Measurements from ENCODE around the gene CD3G.
"Not testable (repeated sequence)": the region's sequence is repeated elsewhere in the genome, so short reads cannot be mapped to it uniquely, and the experiment has no call there.

CD3G gene

DNA sequence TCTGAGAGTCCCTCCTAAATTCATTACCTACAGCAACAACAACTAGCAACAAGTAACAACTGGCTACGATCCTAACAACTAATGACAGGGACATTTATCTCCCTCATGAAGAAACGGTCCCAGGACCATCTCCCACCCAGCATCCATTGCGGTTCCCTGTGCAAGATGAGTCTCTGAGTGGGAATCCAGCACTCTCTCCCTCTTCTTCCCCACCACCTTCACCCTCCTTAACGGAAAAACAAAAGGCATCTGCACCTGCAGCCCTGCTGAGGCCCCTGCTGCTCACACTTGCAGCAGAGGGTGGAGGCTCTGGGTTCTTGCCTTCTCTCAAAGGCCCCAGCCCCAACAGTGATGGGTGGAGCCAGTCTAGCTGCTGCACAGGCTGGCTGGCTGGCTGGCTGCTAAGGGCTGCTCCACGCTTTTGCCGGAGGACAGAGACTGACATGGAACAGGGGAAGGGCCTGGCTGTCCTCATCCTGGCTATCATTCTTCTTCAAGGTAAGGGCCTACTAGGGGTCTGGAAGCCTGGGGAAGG lies at the start of gene CD3G:
Gene CD3G (plus strand): TSS at position 364 of the 535 bp plus-strand sequence. CDS start 80 bp downstream, at position 444.
- Histone ChIP-seq H3K4me3 (ENCODE audit: low read depth, low read length) (no peak within 1 kb of the TSS), H3K79me2 (ENCODE audit: control insufficient read depth, insufficient read depth, low read length, unreplicated experiment) (no peaks in the 10 kb centered on the region), H3K27me3 (ENCODE audit: insufficient read depth, low read length) (peaks cover 70% of the 10 kb centered on the region), H3K27ac (ENCODE audit: low read depth, low read length) (no peak within 1 kb of the TSS), H3K4me1 (ENCODE audit: control insufficient read depth, insufficient read depth, low read length, unreplicated experiment) (no peaks in the 10 kb centered on the region), H2AFZ (ENCODE audit: low read length, unreplicated experiment) (no peak within 1 kb of the TSS), H3K36me3 (ENCODE audit: insufficient read depth, low read length) (no peaks in the 10 kb centered on the region)

DNA sequence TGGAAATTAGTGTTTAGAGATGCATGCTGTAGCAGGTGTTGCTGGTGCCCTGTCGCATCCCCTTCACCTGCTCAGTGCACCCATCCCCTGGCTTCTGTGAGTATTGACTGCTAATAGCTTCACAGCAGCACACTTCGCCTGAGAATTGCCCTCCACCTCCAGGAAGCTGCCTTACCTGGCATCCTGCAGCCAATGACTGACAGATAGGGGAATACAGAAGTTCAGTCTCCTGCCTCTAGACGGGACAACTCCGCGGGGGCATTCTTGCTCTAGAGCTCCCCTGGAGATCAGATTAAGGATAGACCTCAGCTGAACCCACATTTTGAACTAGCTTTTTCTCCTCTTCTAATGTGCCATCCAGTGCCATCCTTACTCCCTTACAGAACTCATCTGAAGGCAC lies 48.9 kb upstream of the CD3G start:
- no peaks in the 10 kb centered on the region for H3K36me3 ChIP-seq (ENCODE audit: insufficient read depth, low read length)
- H3K4me3 ChIP-seq (ENCODE audit: low read depth, low read length) = no peak overlapping the region
- H3K4me1 ChIP-seq (ENCODE audit: control insufficient read depth, insufficient read depth, low read length, unreplicated experiment) = no peaks in the 10 kb centered on the region
- no peak overlapping the region for H3K27ac ChIP-seq (ENCODE audit: low read depth, low read length)
- H2AFZ ChIP-seq (ENCODE audit: low read length, unreplicated experiment) = no peak overlapping the region
- H3K27me3 ChIP-seq (ENCODE audit: insufficient read depth, low read length) = peaks cover 43% of the 10 kb centered on the region
- H3K79me2 ChIP-seq (ENCODE audit: control insufficient read depth, insufficient read depth, low read length, unreplicated experiment) = no peaks in the 10 kb centered on the region

GRCh38 chr11:118295815-118296454 lies 48.2 kb upstream of the CD3G start:
- Histone ChIP-seq H3K4me1 (ENCODE audit: control insufficient read depth, insufficient read depth, low read length, unreplicated experiment) (no peaks in the 10 kb centered on the region), H3K79me2 (ENCODE audit: control insufficient read depth, insufficient read depth, low read length, unreplicated experiment) (no peaks in the 10 kb centered on the region), H3K27ac (ENCODE audit: low read depth, low read length) (no peak overlapping the region), H3K36me3 (ENCODE audit: insufficient read depth, low read length) (no peaks in the 10 kb centered on the region), H3K27me3 (ENCODE audit: insufficient read depth, low read length) (peaks cover 45% of the 10 kb centered on the region), H2AFZ (ENCODE audit: low read length, unreplicated experiment) (no peak overlapping the region), H3K4me3 (ENCODE audit: low read depth, low read length) (no peak overlapping the region)

DNA sequence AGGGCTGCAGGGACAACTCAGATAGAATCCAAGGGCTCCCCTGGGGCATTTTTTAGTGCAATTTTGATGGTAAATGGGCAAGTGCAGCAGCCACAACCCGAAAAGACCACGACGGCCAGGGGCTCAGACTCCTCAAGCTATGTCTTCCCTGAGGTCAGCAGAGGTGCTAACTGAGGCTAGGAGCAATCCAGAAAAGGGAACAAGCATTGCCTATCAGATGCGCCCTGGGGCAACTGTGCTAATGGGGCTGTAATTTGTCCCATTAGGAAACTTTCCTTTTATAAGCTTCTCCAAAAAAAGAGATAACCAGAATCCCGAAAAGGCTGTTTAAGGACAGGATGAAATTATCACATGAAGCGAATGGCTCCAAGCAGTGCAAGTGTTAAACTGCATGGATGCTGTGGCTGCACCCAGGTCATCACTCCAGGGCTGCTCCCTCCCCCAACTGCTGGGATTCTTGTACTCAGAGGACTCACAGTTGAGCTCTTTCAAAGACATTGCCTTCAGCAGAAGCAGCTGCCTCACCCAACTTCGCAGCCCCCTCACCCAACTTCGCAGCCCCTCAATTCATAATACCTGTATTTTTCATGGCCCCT lies 42.4 kb upstream of the CD3G start:
- Histone ChIP-seq H3K27me3 (ENCODE audit: insufficient read depth, low read length) (peaks cover 73% of the 10 kb centered on the region), H2AFZ (ENCODE audit: low read length, unreplicated experiment) (no peak overlapping the region), H3K4me1 (ENCODE audit: control insufficient read depth, insufficient read depth, low read length, unreplicated experiment) (no peaks in the 10 kb centered on the region), H3K27ac (ENCODE audit: low read depth, low read length) (no peak overlapping the region), H3K36me3 (ENCODE audit: insufficient read depth, low read length) (no peaks in the 10 kb centered on the region), H3K4me3 (ENCODE audit: low read depth, low read length) (no peak overlapping the region), H3K79me2 (ENCODE audit: control insufficient read depth, insufficient read depth, low read length, unreplicated experiment) (no peaks in the 10 kb centered on the region)

DNA sequence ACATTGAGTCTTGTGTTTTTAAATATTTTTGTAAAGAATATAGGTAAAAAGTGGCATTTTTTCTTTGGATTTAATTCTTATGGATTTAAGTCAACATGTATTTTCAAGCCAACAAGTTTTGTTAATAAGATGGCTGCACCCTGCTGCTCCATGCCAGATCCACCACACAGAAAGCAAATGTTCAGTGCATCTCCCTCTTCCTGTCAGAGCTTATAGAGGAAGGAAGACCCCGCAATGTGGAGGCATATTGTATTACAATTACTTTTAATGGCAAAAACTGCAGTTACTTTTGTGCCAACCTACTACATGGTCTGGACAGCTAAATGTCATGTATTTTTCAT lies 39.9 kb upstream of the CD3G start:
- peaks cover 79% of the 10 kb centered on the region for H3K27me3 ChIP-seq (ENCODE audit: insufficient read depth, low read length)
- no peaks in the 10 kb centered on the region for H3K4me1 ChIP-seq (ENCODE audit: control insufficient read depth, insufficient read depth, low read length, unreplicated experiment)
- H3K27ac ChIP-seq (ENCODE audit: low read depth, low read length) = no peak overlapping the region
- H3K36me3 ChIP-seq (ENCODE audit: insufficient read depth, low read length) = no peaks in the 10 kb centered on the region
- H2AFZ ChIP-seq (ENCODE audit: low read length, unreplicated experiment) = no peak overlapping the region
- no peak overlapping the region for H3K4me3 ChIP-seq (ENCODE audit: low read depth, low read length)
- H3K79me2 ChIP-seq (ENCODE audit: control insufficient read depth, insufficient read depth, low read length, unreplicated experiment) = no peaks in the 10 kb centered on the region

DNA sequence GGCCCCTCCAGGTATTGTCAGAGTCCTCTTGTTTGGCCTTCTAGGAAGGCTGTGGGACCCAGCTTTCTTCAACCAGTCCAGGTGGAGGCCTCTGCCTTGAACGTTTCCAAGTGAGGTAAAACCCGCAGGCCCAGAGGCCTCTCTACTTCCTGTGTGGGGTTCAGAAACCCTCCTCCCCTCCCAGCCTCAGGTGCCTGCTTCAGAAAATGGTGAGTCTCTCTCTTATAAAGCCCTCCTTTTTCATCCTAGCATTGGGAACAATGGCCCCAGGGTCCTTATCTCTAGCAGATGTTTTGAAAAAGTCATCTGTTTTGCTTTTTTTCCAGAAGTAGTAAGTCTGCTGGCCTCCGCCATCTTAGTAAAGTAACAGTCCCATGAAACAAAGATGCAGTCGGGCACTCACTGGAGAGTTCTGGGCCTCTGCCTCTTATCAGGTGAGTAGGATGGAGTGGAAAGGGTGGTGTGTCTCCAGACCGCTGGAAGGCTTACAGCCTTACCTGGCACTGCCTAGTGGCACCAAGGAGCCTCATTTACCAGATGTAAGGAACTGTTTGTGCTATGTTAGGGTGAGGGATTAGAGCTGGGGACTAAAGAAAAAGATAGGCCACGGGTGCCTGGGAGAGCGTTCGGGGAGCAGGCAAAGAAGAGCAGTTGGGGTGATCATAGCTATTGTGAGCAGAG lies 39.4 kb upstream of the CD3G start, which contains the start of gene CD3E:
Gene CD3E (plus strand): TSS at position 163 of the 681 bp plus-strand sequence. CDS start 223 bp downstream, at position 386.
- no peak within 1 kb of the TSS for H2AFZ ChIP-seq (ENCODE audit: low read length, unreplicated experiment)
- H3K79me2 ChIP-seq (ENCODE audit: control insufficient read depth, insufficient read depth, low read length, unreplicated experiment) = no peaks in the 10 kb centered on the region
- no peaks in the 10 kb centered on the region for H3K36me3 ChIP-seq (ENCODE audit: insufficient read depth, low read length)
- H3K27ac ChIP-seq (ENCODE audit: low read depth, low read length) = no peak within 1 kb of the TSS
- H3K4me3 ChIP-seq (ENCODE audit: low read depth, low read length) = no peak within 1 kb of the TSS
- peaks cover 77% of the 10 kb centered on the region for H3K27me3 ChIP-seq (ENCODE audit: insufficient read depth, low read length)
- no peaks in the 10 kb centered on the region for H3K4me1 ChIP-seq (ENCODE audit: control insufficient read depth, insufficient read depth, low read length, unreplicated experiment)

DNA sequence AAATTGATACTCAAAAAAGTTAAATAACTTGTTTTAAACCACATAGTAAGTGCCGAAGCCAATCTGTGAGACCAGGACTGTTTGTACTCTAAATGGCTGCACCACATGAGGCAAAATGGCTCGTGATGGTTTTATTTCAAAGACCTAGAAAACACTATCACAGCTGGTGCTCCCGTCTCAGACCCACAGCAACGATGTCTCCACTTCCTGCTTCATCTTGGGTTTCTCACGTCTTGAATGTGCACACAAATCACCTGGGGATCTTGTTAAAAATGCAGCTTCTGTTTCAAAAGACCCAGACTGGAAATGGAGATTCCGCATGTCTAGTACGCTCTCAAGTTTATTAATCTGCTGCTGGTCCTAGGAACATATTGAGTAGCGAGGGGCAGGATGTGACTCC lies 38.4 kb upstream of the CD3G start:
- H3K79me2 ChIP-seq (ENCODE audit: control insufficient read depth, insufficient read depth, low read length, unreplicated experiment) = no peaks in the 10 kb centered on the region
- H3K4me3 ChIP-seq (ENCODE audit: low read depth, low read length) = no peak overlapping the region
- no peak overlapping the region for H2AFZ ChIP-seq (ENCODE audit: low read length, unreplicated experiment)
- no peaks in the 10 kb centered on the region for H3K36me3 ChIP-seq (ENCODE audit: insufficient read depth, low read length)
- H3K4me1 ChIP-seq (ENCODE audit: control insufficient read depth, insufficient read depth, low read length, unreplicated experiment) = no peaks in the 10 kb centered on the region
- H3K27me3 ChIP-seq (ENCODE audit: insufficient read depth, low read length) = peaks cover 72% of the 10 kb centered on the region
- no peak overlapping the region for H3K27ac ChIP-seq (ENCODE audit: low read depth, low read length)

- no peaks in the 10 kb centered on the region for H3K4me1 ChIP-seq (ENCODE audit: control insufficient read depth, insufficient read depth, low read length, unreplicated experiment)
- H2AFZ ChIP-seq (ENCODE audit: low read length, unreplicated experiment) = no peak overlapping the region
- no peak overlapping the region for H3K4me3 ChIP-seq (ENCODE audit: low read depth, low read length)
- no peaks in the 10 kb centered on the region for H3K79me2 ChIP-seq (ENCODE audit: control insufficient read depth, insufficient read depth, low read length, unreplicated experiment)
- no peak overlapping the region for H3K27ac ChIP-seq (ENCODE audit: low read depth, low read length)
- H3K36me3 ChIP-seq (ENCODE audit: insufficient read depth, low read length) = no peaks in the 10 kb centered on the region
- peaks cover 72% of the 10 kb centered on the region for H3K27me3 ChIP-seq (ENCODE audit: insufficient read depth, low read length)
These were observed 37.6 kb upstream of the CD3G start for GRCh38 chr11:118306556-118306955.

GRCh38 chr11:118308995-118309528 lies 35.1 kb upstream of the CD3G start:
- H3K79me2 ChIP-seq (ENCODE audit: control insufficient read depth, insufficient read depth, low read length, unreplicated experiment); H2AFZ ChIP-seq (ENCODE audit: low read length, unreplicated experiment): not testable (repeated sequence)

DNA sequence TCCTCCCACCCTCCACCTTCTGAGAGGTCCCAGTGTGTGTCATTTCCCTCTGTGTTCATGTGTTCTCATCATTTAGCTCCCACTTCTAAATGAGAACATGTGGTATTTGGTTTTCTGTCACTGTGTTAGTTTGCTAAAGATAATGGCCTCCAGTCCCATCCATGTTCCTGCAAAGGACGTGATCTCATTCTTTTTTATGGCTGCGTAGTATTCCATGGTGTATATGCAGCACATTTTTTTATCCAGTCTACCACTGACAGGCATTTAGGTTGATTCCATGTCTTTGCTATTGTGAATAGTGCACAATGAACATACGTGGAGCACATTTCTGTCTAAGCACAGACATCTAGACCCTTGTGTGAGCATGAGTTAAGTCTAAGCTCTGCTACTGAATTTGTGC lies 33.9 kb upstream of the CD3G start:
- Histone ChIP-seq H3K79me2 (ENCODE audit: control insufficient read depth, insufficient read depth, low read length, unreplicated experiment) (no peaks in the 10 kb centered on the region), H2AFZ (ENCODE audit: low read length, unreplicated experiment) (no peak overlapping the region), H3K27ac (ENCODE audit: low read depth, low read length) (no peak overlapping the region), H3K27me3 (ENCODE audit: insufficient read depth, low read length) (peaks cover 71% of the 10 kb centered on the region), H3K4me1 (ENCODE audit: control insufficient read depth, insufficient read depth, low read length, unreplicated experiment) (no peaks in the 10 kb centered on the region), H3K4me3 (ENCODE audit: low read depth, low read length) (no peak overlapping the region), H3K36me3 (ENCODE audit: insufficient read depth, low read length) (no peaks in the 10 kb centered on the region)

More at GRCh38 chr11:118308995-118309528, 35.1 kb upstream of the CD3G start:
- not testable (repeated sequence) for H3K4me1 ChIP-seq (ENCODE audit: control insufficient read depth, insufficient read depth, low read length, unreplicated experiment); H3K36me3 ChIP-seq (ENCODE audit: insufficient read depth, low read length); H3K4me3 ChIP-seq (ENCODE audit: low read depth, low read length); H3K27ac ChIP-seq (ENCODE audit: low read depth, low read length)
- peaks cover 72% of the 10 kb centered on the region for H3K27me3 ChIP-seq (ENCODE audit: insufficient read depth, low read length)

Measured in ACC112 (cell line).